K562 (cell line): ENCODE data around the gene REC8. TPM values are rescaled to one million over a fixed set of nuclear protein-coding genes. Genes with fewer than 3 reads are reported as not detected.
"Not testable (repeated sequence)": the region's sequence is repeated elsewhere in the genome, so short reads cannot be mapped to it uniquely, and the experiment has no call there.

Experiments
- ATAC-seq: fragments of 200-7000 bp; cut with Tn5 transposase; 3 replicates; pipeline ENCODE4 v1.9.1; 2020; ENCODE audit warnings: moderate library complexity
- BruUV-seq: library from RNA; stranded (reverse); fragments of 400-500 nt; replicated peaks from 2 replicates; lab custom pipeline; 2021; lab: Mats Ljungman, UMichigan
- CTCF ChIA-PET: fragments of 300-600 bp; formaldehyde crosslinking; extraction: SDS; loops from one replicate; lab custom pipeline; 2021; ENCODE audit warnings: low intra/inter-chr PET ratio; lab: Yijun Ruan, JAX
- POLR2A ChIA-PET: fragments of 300-600, 350-650 bp; sonication (Branson Sonifier 250); formaldehyde crosslinking; extraction: SDS; loops from one replicate; lab custom pipeline; 2021; ENCODE audit warnings: antibody characterized with exemption, inconsistent platforms; lab: Yijun Ruan, JAX
- DNase-seq, 4 experiments: peaks; one replicate each; pipeline versions ENCODE4 v3.0.0 to v3.0.0-alpha.2; 2011 to 2018; ENCODE audit warnings: low spot score in 3 of 4, mixed read lengths in 3 of 4; ENCODE audit errors: extremely low read depth in 1 of 4
- FAIRE-seq: peaks from 2 replicates; lab custom pipeline; 2011; peaks lifted over from hg19 to GRCh38; lab: Jason Lieb, UNC
- H2AFZ ChIP-seq: 2 replicates; pipeline ENCODE4 v1.6.0; 2011; ENCODE audit warnings: low read depth, low read length, control low read depth, inconsistent platforms
- H3K27ac ChIP-seq: fragments of 200-600 bp; 3 replicates; pipeline ENCODE4 v1.8.0; 2011; ENCODE audit warnings: low read depth, mild to moderate bottlenecking, control low read depth, inconsistent platforms, low read length, moderate library complexity, mixed read lengths; ENCODE audit errors: extremely low read depth
- H3K27me3 ChIP-seq, 2 experiments: fragments of 300-600 bp in 1 of 2; 2 replicates in 1 of 2; 3 replicates in 1 of 2; pipeline versions ENCODE4 v1.6.0 to v1.8.0; 2011; ENCODE audit warnings: inconsistent platforms in 2 of 2, low read length in 2 of 2, mild to moderate bottlenecking in 1 of 2, mixed read lengths in 1 of 2, moderate library complexity in 1 of 2; ENCODE audit not compliant: control insufficient read depth in 2 of 2, insufficient read depth in 2 of 2
- H3K36me3 ChIP-seq: fragments of 300-600 bp; 3 replicates; pipeline ENCODE4 v1.8.0; 2011; ENCODE audit warnings: mild to moderate bottlenecking, low read length, inconsistent platforms; ENCODE audit not compliant: control insufficient read depth, insufficient read depth
- H3K4me1 ChIP-seq, 2 experiments: fragments of 200-600 bp in 1 of 2; replicated peaks in 1 of 2; 2 replicates in 1 of 2; 3 replicates in 1 of 2; pipeline versions ENCODE4 v1.5.1 to v1.8.0; 2011; ENCODE audit warnings: inconsistent platforms in 2 of 2, low read length in 2 of 2, mild to moderate bottlenecking in 1 of 2, mixed read lengths in 1 of 2, moderate library complexity in 1 of 2; ENCODE audit not compliant: control insufficient read depth in 2 of 2, insufficient read depth in 2 of 2
- H3K4me2 ChIP-seq: 2 replicates; pipeline ENCODE4 v1.6.1; 2011; ENCODE audit warnings: low read length, control low read depth, inconsistent platforms, mixed read lengths; ENCODE audit not compliant: insufficient read depth
- H3K4me3 ChIP-seq: fragments of 200-600 bp; sonication (generic), shearing (Covaris generic); 2 replicates; pipeline ENCODE4 v1.5.1; 2016; ENCODE audit warnings: control low read depth, inconsistent platforms
- H3K79me2 ChIP-seq: fragments of 200-600 bp; 3 replicates; pipeline ENCODE4 v1.8.0; 2011; ENCODE audit warnings: low read length, inconsistent platforms; ENCODE audit not compliant: control insufficient read depth, insufficient read depth
- H3K9ac ChIP-seq, 2 experiments: 2 replicates each; pipeline versions ENCODE4 v1.6.0 to v1.6.1; 2011; ENCODE audit warnings: low read depth in 2 of 2, low read length in 2 of 2, control low read depth in 1 of 2, inconsistent platforms in 1 of 2, mild to moderate bottlenecking in 1 of 2, mixed read lengths in 1 of 2; ENCODE audit not compliant: insufficient read depth in 1 of 2
- H3K9me1 ChIP-seq: one replicate; pipeline ENCODE4 v1.6.0; 2011; ENCODE audit warnings: inconsistent platforms, mild to moderate bottlenecking, low read length, moderate library complexity; ENCODE audit not compliant: control insufficient read depth, insufficient read depth
- H3K9me3 ChIP-seq: replicated peaks from 2 replicates; pipeline ENCODE4 v1.5.1; 2011; ENCODE audit warnings: low read depth, low read length, inconsistent platforms; ENCODE audit not compliant: control insufficient read depth, insufficient read depth
- H4K20me1 ChIP-seq: replicated peaks from 2 replicates; pipeline ENCODE4 v1.6.1; 2011; ENCODE audit warnings: low read length, inconsistent platforms, mixed read lengths; ENCODE audit not compliant: control insufficient read depth, insufficient read depth
- POLR2A ChIP-seq: fragments of 450-650 bp; conservative IDR thresholded peaks from 2 replicates; pipeline ENCODE4 v1.6.1; 2016
- WGBS: fragments of 100-300 bp; shearing (Covaris generic); methylation state at CpG from one replicate; pipeline ENCODE4 v1.1.6; 2016; ENCODE audit warnings: low coverage, mixed read lengths; ENCODE audit not compliant: insufficient coverage; ENCODE audit errors: missing lambda C conversion rate; 5-methylcytosine and 5-hydroxymethylcytosine counted together
- in situ Hi-C: fragments of 300-500 bp; cut with MboI; formaldehyde crosslinking; loops from 4 replicates; pipeline ENCODE4 v1.15.0; 2018; ENCODE audit warnings: inconsistent platforms, mixed read lengths
- intact Hi-C: fragments of 100-400 bp; cut with micrococcal nuclease; formaldehyde crosslinking; loops from 2 replicates; pipeline ENCODE4 v1.14.2; 2022
- polyA plus RNA-seq, 8 experiments: library from polyadenylated mRNA; depleted of rRNA in 4 of 8; stranded (reverse) in 5 of 8; unstranded in 3 of 8; fragments of >200 nt; fragmentation: Nextera tagmentation in 2 of 8; fragmentation: Illumina TruSeq in 1 of 8; extraction: Ambion mirVana in 2 of 8; extraction: Trizol in 1 of 8; gene quantifications; 2 replicates each; pipeline versions ENCODE4 v1.2.1 to v1.2.3, GENCODE V29; 2011 to 2014; ENCODE audit warnings: inconsistent platforms in 1 of 8, missing spikeins in 1 of 8
- total RNA-seq, 7 experiments: library from RNA; depleted of rRNA in 6 of 7; stranded (reverse); fragments of >200 nt in 6 of 7; fragmentation: Illumina TruSeq in 2 of 7; extraction: Trizol in 2 of 7; gene quantifications; 2 replicates each; pipeline versions ENCODE4 v1.2.1 to v1.2.3, GENCODE V29; 2011 to 2021; ENCODE audit warnings: low replicate concordance in 1 of 7

The REC8 gene
- total and polyA plus RNA-seq, 9 of the 15 experiments (the other 6 are each of a cell fraction or from before 2014, with no cell fraction given) = 0.11 to 2.5 (median 0.85) TPM

- POLR2A ChIA-PET = interaction anchor here (0.6 kb wide), 1 partner anchor 11 kb away, joined by 3 read pairs; the partner anchor contains the start of gene CHMP4A
- H3K9me3 ChIP-seq, H3K27ac ChIP-seq, CTCF ChIA-PET, H3K4me3 ChIP-seq, FAIRE-seq, H3K79me2 ChIP-seq, BruUV-seq, H3K27me3 ChIP-seq, H3K9me1 ChIP-seq, DNase-seq, H3K9ac ChIP-seq, H3K4me2 ChIP-seq, in situ Hi-C loops, H4K20me1 ChIP-seq, ATAC-seq, H3K4me1 ChIP-seq, H2AFZ ChIP-seq, intact Hi-C loops: not testable (repeated sequence)
- peaks cover 37% of the 10 kb centered on the region; the same call in 2 of the 3 replicates for H3K36me3 ChIP-seq
- 100% methylated on average over 8 of the region's 8 CpGs for WGBS
Observed at GRCh38 chr14:24202538-24202937, 30.7 kb downstream of the REC8 start.

GRCh38 chr14:24203249-24203886, 31.5 kb downstream of the REC8 start:
- in situ Hi-C loops, H2AFZ ChIP-seq, FAIRE-seq, BruUV-seq, H3K9ac ChIP-seq, H3K9me3 ChIP-seq, DNase-seq, intact Hi-C loops, H3K27ac ChIP-seq, H3K4me3 ChIP-seq, CTCF ChIA-PET, H3K27me3 ChIP-seq, H3K4me2 ChIP-seq, H3K9me1 ChIP-seq, H4K20me1 ChIP-seq, ATAC-seq, H3K79me2 ChIP-seq: not testable (repeated sequence)
- POLR2A ChIA-PET = interaction anchor here (1.7 kb wide), 1 partner anchor 8 kb away, joined by 5 read pairs; the partner anchor contains the start of gene TM9SF1
- TF ChIP-seq POLR2A = 0 out of 2 replicates have a peak, but pooled peaks have one; percentile 19
- Histone ChIP-seq H3K4me1 (peaks cover 8 to 12% of the 10 kb centered on the region in 2 experiments; a peak in 4 of 5 replicates), H3K36me3 (peaks cover 44% of the 10 kb centered on the region; the same call in 2 of the 3 replicates)
- WGBS = 83% methylated on average over 4 of the region's 16 CpGs
